HG03442 (cell line): Measurements from ENCODE around the gene SESN3.
A peak's percentile ranks its signal among the peaks of the same experiment; 100 is the strongest.

ENCODE experiments used
- ATAC-seq: cut with Tn5 transposase; IDR thresholded peaks from one replicate; pipeline ENCODE4 v1.9.1; 2021; ENCODE audit warnings: mild to moderate bottlenecking, moderate library complexity; ENCODE audit not compliant: unreplicated experiment

Gene SESN3

DNA sequence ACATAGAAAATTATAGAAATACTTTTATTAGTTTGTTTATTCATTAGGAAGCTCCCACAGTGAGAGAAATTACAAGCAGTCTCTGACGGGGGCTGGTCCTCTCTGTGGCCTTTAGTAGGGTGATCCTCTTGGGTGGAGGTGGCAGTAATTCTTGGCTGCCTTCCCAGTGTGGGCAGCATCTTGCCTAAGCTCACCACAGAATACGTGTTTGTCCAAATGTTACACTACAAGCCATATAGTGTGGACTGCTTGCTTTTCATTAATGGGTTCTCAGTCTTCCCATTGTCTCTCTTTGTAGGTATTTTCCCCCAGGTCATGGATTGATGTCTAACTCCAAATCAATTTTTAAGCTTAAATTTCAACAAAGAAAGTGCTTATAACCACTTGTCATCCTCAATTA, 98.0 kb downstream of the SESN3 start:
- ATAC-seq = no peak

DNA sequence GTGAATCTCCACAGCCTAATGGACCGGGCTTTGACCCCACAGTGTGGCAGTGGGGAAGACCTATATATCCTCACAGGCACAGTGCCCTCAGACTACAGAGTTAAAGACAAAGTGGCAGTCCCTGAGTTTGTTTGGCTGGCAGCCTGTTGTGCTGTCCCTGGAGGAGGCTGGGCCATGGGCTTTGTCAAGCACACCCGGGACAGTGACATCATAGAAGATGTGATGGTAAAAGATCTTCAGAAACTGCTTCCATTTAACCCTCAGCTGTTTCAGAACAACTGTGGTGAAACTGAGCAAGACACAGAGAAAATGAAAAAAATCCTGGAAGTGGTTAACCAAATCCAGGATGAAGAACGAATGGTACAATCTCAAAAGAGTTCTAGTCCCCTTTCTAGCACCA, 102.4 kb downstream of the SESN3 start:
- ATAC-seq = no peak

DNA sequence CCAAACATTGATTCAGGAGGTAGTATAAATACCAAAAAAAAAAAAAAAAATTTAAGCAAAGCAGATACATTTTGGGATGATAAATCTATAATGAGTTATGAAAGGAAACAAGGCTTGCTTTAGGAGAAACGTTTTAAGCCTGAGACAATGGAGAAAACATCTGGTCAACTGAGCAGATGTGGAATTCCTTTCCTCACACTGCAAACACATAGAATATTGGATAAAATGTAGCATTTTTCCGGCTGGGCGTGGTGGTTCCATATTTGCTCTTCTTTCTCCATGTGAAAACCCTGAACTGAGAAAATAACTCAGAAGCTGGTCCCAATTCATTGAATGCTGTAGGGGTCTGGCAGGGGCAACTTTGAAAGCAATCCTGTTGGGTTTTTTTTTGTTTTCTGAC, 107.4 kb downstream of the SESN3 start:
- no peak for ATAC-seq

DNA sequence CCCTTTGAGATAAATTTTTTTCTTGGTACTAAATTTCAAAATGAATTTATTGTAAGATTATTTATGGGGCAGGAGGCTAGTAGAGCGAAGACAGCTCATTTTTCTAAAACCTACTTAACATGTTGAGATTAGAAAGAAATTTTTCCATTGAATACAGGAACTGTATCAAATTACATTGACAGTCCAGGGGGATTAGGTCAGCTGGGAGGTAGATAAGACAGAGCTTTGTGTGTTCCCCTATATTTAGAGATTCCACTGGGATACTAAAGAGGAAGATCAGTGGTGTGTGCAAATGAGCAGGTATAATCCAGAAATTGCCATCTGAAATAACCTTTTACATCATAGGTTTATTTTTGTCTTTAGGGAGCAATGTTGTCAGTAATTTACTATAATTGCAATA, 109.3 kb downstream of the SESN3 start:
- no peak for ATAC-seq

DNA sequence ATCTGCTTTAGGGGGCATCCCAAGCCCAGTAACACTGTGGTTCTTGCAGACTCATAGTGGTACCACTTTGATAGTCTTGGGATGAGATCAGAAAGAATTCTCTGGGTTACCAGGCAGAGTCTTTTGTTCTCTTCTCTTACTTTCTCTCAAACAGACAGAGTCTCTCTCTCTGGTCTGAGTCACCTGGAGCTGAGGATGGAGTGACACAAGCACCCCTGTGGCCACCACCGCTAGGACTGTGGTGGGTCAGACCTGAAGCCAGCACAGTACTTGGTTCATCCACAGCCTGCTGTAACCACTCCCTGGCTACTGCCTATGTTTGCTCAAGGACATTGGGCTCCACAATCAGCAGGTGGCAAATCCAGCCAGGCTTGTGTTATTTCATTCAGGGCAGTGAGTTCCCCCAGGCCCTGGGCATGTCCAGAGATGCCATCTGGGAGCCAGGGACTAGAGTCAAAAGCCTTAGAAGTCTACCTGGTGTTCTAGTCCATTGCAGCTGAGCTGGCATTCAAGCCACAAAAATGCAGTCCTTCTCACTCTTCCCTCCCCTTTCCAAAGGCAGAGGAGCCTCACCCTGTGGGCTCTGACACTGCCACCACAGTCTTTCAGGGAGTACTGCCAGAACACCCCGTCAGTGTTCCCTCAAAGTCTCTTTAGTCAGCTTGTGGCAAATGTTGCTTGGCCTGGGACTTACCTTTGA, 111.5 kb downstream of the SESN3 start:
- ATAC-seq = peak; percentile 71

DNA sequence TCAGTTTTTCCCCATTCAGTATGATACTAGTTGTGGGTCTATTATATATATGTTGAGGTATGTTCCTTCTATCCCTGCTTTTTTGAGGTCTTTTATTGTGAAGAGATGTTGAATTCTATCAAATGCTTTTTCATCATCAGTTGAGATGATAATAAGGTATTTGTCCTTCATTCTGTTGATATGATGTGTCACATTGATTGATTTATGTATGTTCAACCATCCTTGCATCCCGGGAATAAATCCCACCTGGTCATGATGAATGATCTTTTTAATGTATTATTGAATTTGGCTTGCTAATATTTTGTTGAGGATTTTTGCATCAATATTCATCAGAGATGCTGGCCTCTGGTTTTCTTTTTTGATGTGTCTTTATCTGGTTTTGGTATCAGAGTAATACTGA, 115.4 kb downstream of the SESN3 start:
- ATAC-seq = no peak
